PC-9 (cell line): ENCODE data around the gene ZDHHC21. TPM values are rescaled to one million over a fixed set of nuclear protein-coding genes. Genes with fewer than 3 reads are reported as not detected.

Source experiments
- BruUV-seq: library from RNA; stranded (reverse); fragments of 400-500 nt; replicated peaks from 2 replicates; lab custom pipeline; 2021; lab: Mats Ljungman, UMichigan
- CTCF ChIA-PET: fragments of 300-600 bp; sonication (Branson Sonifier 250); formaldehyde crosslinking; loops from one replicate; lab custom pipeline; 2022; ENCODE audit warnings: antibody characterized with exemption; lab: Charles Lee
- POLR2A ChIA-PET: fragments of 300-600 bp; sonication (Branson Sonifier 250); formaldehyde crosslinking; loops from one replicate; lab custom pipeline; 2022; ENCODE audit warnings: antibody characterized with exemption; ENCODE audit not compliant: unreplicated experiment; lab: Charles Lee
- DNase-seq, 2 experiments: peaks; one replicate each; pipeline versions ENCODE4 v3.0.0 to v3.0.0-alpha.2; 2015 to 2022; ENCODE audit warnings: mixed read lengths in 1 of 2
- H2AFZ ChIP-seq: fragments of 200-600 bp; sonication (generic); 2 replicates; pipeline ENCODE4 v1.8.1; 2017; ENCODE audit warnings: antibody characterized with exemption
- H3F3A ChIP-seq: fragments of 200-600 bp; sonication (generic); 2 replicates; pipeline ENCODE4 v1.8.1; 2017; ENCODE audit warnings: antibody characterized with exemption, mild to moderate bottlenecking, low read depth; ENCODE audit not compliant: insufficient read depth
- H3K27ac ChIP-seq: fragments of 200-600 bp; sonication (generic); 2 replicates; pipeline ENCODE4 v1.6.1; 2016; ENCODE audit warnings: mixed run types
- H3K27me3 ChIP-seq: fragments of 200-600 bp; sonication (generic); 2 replicates; pipeline ENCODE4 v1.6.1; 2016; ENCODE audit warnings: low read depth, mixed run types; ENCODE audit not compliant: insufficient read depth
- H3K36me3 ChIP-seq: fragments of 200-600 bp; sonication (generic); 2 replicates; pipeline ENCODE4 v1.6.1; 2016; ENCODE audit warnings: low read depth, mixed run types
- H3K4me1 ChIP-seq: fragments of 200-600 bp; sonication (generic); replicated peaks from 2 replicates; pipeline ENCODE4 v1.6.1; 2016; ENCODE audit warnings: mixed run types; ENCODE audit not compliant: insufficient read depth
- H3K4me2 ChIP-seq: fragments of 200-600 bp; sonication (generic); 2 replicates; pipeline ENCODE4 v1.6.1; 2017; ENCODE audit warnings: mixed run types
- H3K4me3 ChIP-seq: fragments of 200-600 bp; sonication (generic); 2 replicates; pipeline ENCODE4 v1.6.1; 2016; ENCODE audit warnings: mixed run types
- H3K79me2 ChIP-seq: fragments of 200-600 bp; sonication (generic); 2 replicates; pipeline ENCODE4 v1.6.1; 2017; ENCODE audit warnings: low read depth, mixed run types
- H3K9me2 ChIP-seq: fragments of 200-600 bp; sonication (generic); 2 replicates; pipeline ENCODE4 v1.8.1; 2017; ENCODE audit warnings: mild to moderate bottlenecking; ENCODE audit not compliant: insufficient read depth
- H3K9me3 ChIP-seq: fragments of 200-600 bp; sonication (generic); 2 replicates; pipeline ENCODE4 v1.8.1; 2016; ENCODE audit warnings: low read depth; ENCODE audit not compliant: insufficient read depth
- H4K20me1 ChIP-seq: fragments of 200-600 bp; sonication (generic); 2 replicates; pipeline ENCODE4 v1.8.1; 2017; ENCODE audit not compliant: insufficient read depth
- CTCF ChIP-seq: fragments of 200-600 bp; sonication (generic); conservative IDR thresholded peaks from 2 replicates; pipeline ENCODE4 v1.6.1; 2017; ENCODE audit warnings: mixed run types, antibody characterized with exemption, mild to moderate bottlenecking, moderate library complexity
- EZH2 ChIP-seq: fragments of 200-600 bp; sonication (generic); IDR thresholded peaks from 2 replicates; pipeline ENCODE4 v1.8.0; 2017; ENCODE audit warnings: antibody characterized with exemption, low read depth
- intact Hi-C: fragments of 100-400 bp; cut with micrococcal nuclease; formaldehyde crosslinking; loops from one replicate; pipeline ENCODE4 v1.10.0; 2022; ENCODE audit not compliant: unreplicated experiment
- total RNA-seq: library from RNA; stranded (reverse); gene quantifications from 2 replicates; pipeline ENCODE4 v1.2.3, GENCODE V29; 2021

ZDHHC21 gene
- total RNA-seq, 1 experiment from 2014 or later, result 5.3 TPM

GRCh38 chr9:14722391-14723035 is 29.3 kb upstream of the ZDHHC21 start, which contains the start of gene CER1:
Gene CER1, minus strand, starts transcription at chr9:14722733. Its CDS starts 61 bp downstream, at chr9:14722672.
- no peaks in the 10 kb centered on the region for H3K9me2 ChIP-seq
- H3K27ac ChIP-seq, result no peak within 1 kb of the TSS
- H3K4me3 ChIP-seq, result no peak within 1 kb of the TSS
- H3K79me2 ChIP-seq, result no peaks in the 10 kb centered on the region
- intact Hi-C loops, result no loop called here
- H3K9me3 ChIP-seq, result no peaks in the 10 kb centered on the region
- H2AFZ ChIP-seq, result no peak within 1 kb of the TSS
- no peaks in the 10 kb centered on the region for H3K36me3 ChIP-seq
- H4K20me1 ChIP-seq, result no peaks in the 10 kb centered on the region
- BruUV-seq, result no TSS peak
- ChIA-PET POLR2A (no interaction called here), CTCF (no interaction called here)
- no peak within 1 kb of the TSS for H3K4me2 ChIP-seq
- H3K27me3 ChIP-seq, result no peaks in the 10 kb centered on the region
- H3K4me1 ChIP-seq, result no peaks in the 10 kb centered on the region
- no peaks in the 10 kb centered on the region for H3F3A ChIP-seq
- TF ChIP-seq CTCF, result no peak
- TF ChIP-seq EZH2, result no peak
- DNase-seq, result no peak

DNA sequence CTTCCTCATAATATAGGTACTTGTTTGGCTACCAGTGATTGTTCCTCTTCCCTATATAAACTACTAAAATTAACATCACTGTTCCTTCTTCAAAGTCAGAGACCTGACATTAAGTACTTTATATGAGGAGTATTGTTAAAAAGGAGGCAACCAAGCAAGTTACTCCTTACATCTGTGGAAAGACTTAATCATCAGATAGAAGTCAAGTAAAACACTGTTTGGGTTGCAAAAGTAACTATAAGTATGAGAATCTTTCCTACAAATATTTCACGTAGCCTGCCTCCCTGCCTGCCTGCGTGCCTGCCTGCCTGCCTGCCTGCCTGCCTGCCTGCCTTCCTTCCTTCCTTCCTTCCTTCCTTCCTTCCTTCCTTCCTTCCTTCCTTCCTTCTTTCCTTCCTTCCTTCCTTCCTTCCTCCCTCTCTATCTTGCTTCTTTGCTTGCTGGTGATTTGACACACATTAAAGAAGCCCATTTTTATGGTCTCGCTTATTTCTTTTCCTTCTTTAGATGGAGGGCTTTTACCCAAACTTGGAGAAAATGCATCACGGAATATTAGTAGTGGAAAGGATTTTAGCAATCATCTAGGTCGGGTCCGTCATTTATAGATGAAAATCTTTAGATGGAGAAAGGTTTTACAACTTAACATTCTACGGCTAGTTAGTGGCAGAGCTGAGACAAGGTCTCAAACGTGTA is 26.1 kb upstream of the ZDHHC21 start:
- H3K4me3 ChIP-seq, result no peak overlapping the region
- H3F3A ChIP-seq, result no peaks in the 10 kb centered on the region
- ChIA-PET POLR2A (no interaction called here), CTCF (no interaction called here)
- H3K36me3 ChIP-seq, result no peaks in the 10 kb centered on the region
- no peaks in the 10 kb centered on the region for H3K9me2 ChIP-seq
- no peaks in the 10 kb centered on the region for H3K4me1 ChIP-seq
- no peak for TF ChIP-seq CTCF
- no peak for TF ChIP-seq EZH2
- no peaks in the 10 kb centered on the region for H3K9me3 ChIP-seq
- no peak overlapping the region for H3K27ac ChIP-seq
- no peak for DNase-seq
- H4K20me1 ChIP-seq, result no peaks in the 10 kb centered on the region
- no peak overlapping the region for H3K4me2 ChIP-seq
- BruUV-seq, result no TSS peak
- H2AFZ ChIP-seq, result no peak overlapping the region
- intact Hi-C loops, result no loop called here
- no peaks in the 10 kb centered on the region for H3K79me2 ChIP-seq
- H3K27me3 ChIP-seq, result no peaks in the 10 kb centered on the region

- no peaks in the 10 kb centered on the region for H4K20me1 ChIP-seq
- no peaks in the 10 kb centered on the region for H3K9me3 ChIP-seq
- TF ChIP-seq CTCF (no peak), EZH2 (no peak)
- no peak overlapping the region for H3K4me2 ChIP-seq
- H3K27ac ChIP-seq, result no peak overlapping the region
- CTCF ChIA-PET, result no interaction called here
- intact Hi-C loops, result no loop called here
- no TSS peak for BruUV-seq
- no peaks in the 10 kb centered on the region for H3K27me3 ChIP-seq
- H3K36me3 ChIP-seq, result no peaks in the 10 kb centered on the region
- DNase-seq, result no peak
- POLR2A ChIA-PET, result no interaction called here
- H2AFZ ChIP-seq, result no peak overlapping the region
- H3K4me3 ChIP-seq, result no peak overlapping the region
- H3K4me1 ChIP-seq, result peaks cover 14% of the 10 kb centered on the region
- no peaks in the 10 kb centered on the region for H3K9me2 ChIP-seq
- no peaks in the 10 kb centered on the region for H3K79me2 ChIP-seq
- no peaks in the 10 kb centered on the region for H3F3A ChIP-seq
These were observed 21.9 kb upstream of the ZDHHC21 start for GRCh38 chr9:14715102-14715501.
